MM.1S (cell line): ENCODE measurements around the gene DDX51.

ENCODE experiments used
- CTCF ChIP-seq: fragments of 300-600 bp; sonication (generic); IDR thresholded peaks from 2 replicates; pipeline ENCODE4 v1.5.1; 2016; ENCODE audit warnings: antibody characterized with exemption, low read length, mixed read lengths
- EZH2 ChIP-seq: fragments of 300-600 bp; sonication (generic); optimal IDR thresholded peaks from 2 replicates; pipeline ENCODE3; 2017; ENCODE audit warnings: low read depth, mild to moderate bottlenecking, antibody characterized with exemption, low read length, mixed read lengths

- TF ChIP-seq CTCF (no peak), EZH2 (no peak)
Measured at GRCh38 chr12:132175496-132176384, 31.6 kb upstream of the DDX51 start.
